HTERT RPE-1 (cell line): ENCODE measurements around the gene WDFY4.

Experiments used
- in situ Hi-C: fragments of 300-500 bp; cut with MboI; formaldehyde crosslinking; loops from 4 replicates; pipeline ENCODE4 v1.14.3; 2020; ENCODE audit warnings: low sequenced_read_pairs

The WDFY4 gene

GRCh38 chr10:49001402-49001801, 316.7 kb downstream of the WDFY4 start:
- in situ Hi-C loops = no loop called here

GRCh38 chr10:49001870-49002672, 317.4 kb downstream of the WDFY4 start:
- in situ Hi-C loops = no loop called here

GRCh38 chr10:49005270-49005669, 320.6 kb downstream of the WDFY4 start:
- in situ Hi-C loops = no loop called here

GRCh38 chr10:49007129-49007528, 322.5 kb downstream of the WDFY4 start:
- in situ Hi-C loops = no loop called here

GRCh38 chr10:49008091-49008490, 323.4 kb downstream of the WDFY4 start:
- in situ Hi-C loops = no loop called here

- in situ Hi-C loops = no loop called here
Observed at GRCh38 chr10:49008505-49009198, 324.0 kb downstream of the WDFY4 start.

GRCh38 chr10:49009199-49009979, 324.7 kb downstream of the WDFY4 start:
- in situ Hi-C loops = no loop called here

GRCh38 chr10:49010295-49010694, 325.6 kb downstream of the WDFY4 start:
- in situ Hi-C loops = no loop called here

- in situ Hi-C loops = no loop called here
Observed at GRCh38 chr10:49010865-49011264, 326.2 kb downstream of the WDFY4 start.

GRCh38 chr10:49011756-49012155, 327.1 kb downstream of the WDFY4 start:
- in situ Hi-C loops = no loop called here

GRCh38 chr10:49012603-49013002, 327.9 kb downstream of the WDFY4 start:
- in situ Hi-C loops = no loop called here

- in situ Hi-C loops = no loop called here
Observed at GRCh38 chr10:49015700-49016099, 331.0 kb downstream of the WDFY4 start.

GRCh38 chr10:49021685-49022084, 337.0 kb downstream of the WDFY4 start:
- in situ Hi-C loops = no loop called here

GRCh38 chr10:49023071-49023470, 338.4 kb downstream of the WDFY4 start:
- in situ Hi-C loops = no loop called here

- in situ Hi-C loops = no loop called here
Observed at GRCh38 chr10:49023752-49024151, 339.1 kb downstream of the WDFY4 start.

- in situ Hi-C loops = no loop called here
Observed at GRCh38 chr10:49024484-49024883, 339.8 kb downstream of the WDFY4 start.

GRCh38 chr10:49025347-49025983, 340.8 kb downstream of the WDFY4 start:
- in situ Hi-C loops = no loop called here

- in situ Hi-C loops = no loop called here
Observed at GRCh38 chr10:49028639-49029038, 344.0 kb downstream of the WDFY4 start.

GRCh38 chr10:49029666-49030065, 345.0 kb downstream of the WDFY4 start:
- in situ Hi-C loops = no loop called here
